OCI-LY7 (cell line): ENCODE data around the gene ZBTB16. TPM values are rescaled to one million over a fixed set of nuclear protein-coding genes. Genes with fewer than 3 reads are reported as not detected.

ENCODE experiments used
- BruUV-seq: library from RNA; stranded (reverse); fragments of 400-500 nt; replicated peaks from 2 replicates; lab custom pipeline; 2021; lab: Mats Ljungman, UMichigan
- CTCF ChIA-PET: fragments of 300-600 bp; sonication (Branson Sonifier 250); formaldehyde crosslinking; loops from one replicate; lab custom pipeline; 2022; ENCODE audit warnings: antibody characterized with exemption; ENCODE audit not compliant: unreplicated experiment; lab: Charles Lee
- POLR2A ChIA-PET: fragments of 300-600 bp; sonication (Branson Sonifier 250); formaldehyde crosslinking; loops from one replicate; lab custom pipeline; 2022; ENCODE audit warnings: antibody characterized with exemption; lab: Charles Lee
- DNase-seq: peaks from one replicate; pipeline ENCODE4 v3.0.0-alpha.2; 2015; ENCODE audit warnings: low spot score
- H2AFZ ChIP-seq: fragments of 200-600 bp; sonication (generic), shearing (Covaris generic); 2 replicates; pipeline ENCODE4 v1.6.1; 2014; ENCODE audit warnings: mild to moderate bottlenecking, antibody characterized with exemption, low read length, moderate library complexity
- H3K27ac ChIP-seq: fragments of 200-600 bp; sonication (generic); 2 replicates; pipeline ENCODE4 v1.5.1; 2014; ENCODE audit warnings: mixed run types, low read depth, mild to moderate bottlenecking, moderate library complexity, low read length, inconsistent platforms; ENCODE audit not compliant: poor library complexity, severe bottlenecking
- H3K36me3 ChIP-seq: fragments of 200-600 bp; sonication (generic); 2 replicates; pipeline ENCODE4 v1.6.1; 2014; ENCODE audit warnings: mild to moderate bottlenecking, antibody characterized with exemption, low read length, moderate library complexity, mixed read lengths; ENCODE audit not compliant: insufficient read depth
- H3K4me1 ChIP-seq: fragments of 200-600 bp; sonication (generic); 2 replicates; pipeline ENCODE4 v1.5.1; 2014; ENCODE audit warnings: mild to moderate bottlenecking, low read length; ENCODE audit not compliant: insufficient read depth, poor library complexity, severe bottlenecking
- H3K4me2 ChIP-seq: fragments of 200-600 bp; sonication (generic); 2 replicates; pipeline ENCODE4 v1.6.1; 2014; ENCODE audit warnings: mild to moderate bottlenecking, low read length
- H3K4me3 ChIP-seq: fragments of 200-600 bp; sonication (generic); 2 replicates; pipeline ENCODE4 v1.5.1; 2014; ENCODE audit warnings: mild to moderate bottlenecking, low read depth, low read length; ENCODE audit not compliant: poor library complexity, severe bottlenecking
- H3K79me2 ChIP-seq: fragments of 200-600 bp; sonication (generic); 2 replicates; pipeline ENCODE4 v1.6.1; 2016; ENCODE audit warnings: low read depth, mild to moderate bottlenecking, low read length, moderate library complexity, mixed read lengths; ENCODE audit not compliant: insufficient read depth
- H3K9me2 ChIP-seq: fragments of 200-600 bp; sonication (generic); 2 replicates; pipeline ENCODE4 v1.6.1; 2016; ENCODE audit warnings: mild to moderate bottlenecking, low read length, mixed read lengths; ENCODE audit not compliant: insufficient read depth
- H3K9me3 ChIP-seq: fragments of 200-600 bp; sonication (generic); 2 replicates; pipeline ENCODE4 v1.6.1; 2014; ENCODE audit warnings: mild to moderate bottlenecking, mixed run types, low read length, mixed read lengths
- H4K20me1 ChIP-seq: fragments of 200-600 bp; sonication (generic); 2 replicates; pipeline ENCODE4 v1.6.1; 2014; ENCODE audit warnings: mild to moderate bottlenecking, antibody characterized with exemption, low read length, moderate library complexity, mixed read lengths; ENCODE audit not compliant: insufficient read depth
- EZH2phosphoT487 ChIP-seq: fragments of 200-600 bp; sonication (generic); IDR thresholded peaks from 2 replicates; pipeline ENCODE4 v1.6.1; 2018; ENCODE audit warnings: low read depth, borderline replicate concordance, mild to moderate bottlenecking, mixed run types, antibody characterized with exemption, low read length, moderate library complexity, mixed read lengths
- intact Hi-C: fragments of 100-400 bp; cut with micrococcal nuclease; formaldehyde crosslinking; loops from one replicate; pipeline ENCODE4 v1.10.0; 2022; ENCODE audit not compliant: unreplicated experiment
- total RNA-seq, 2 experiments: library from RNA; depleted of rRNA in 1 of 2; stranded (reverse); fragments of >200 nt in 1 of 2; shearing (Covaris generic) in 1 of 2; gene quantifications; 2 replicates each; pipeline ENCODE4 v1.2.3, GENCODE V29; 2014 to 2022
- TF ChIP-seq, protein P1 (sequence below): fragments of 200-600 bp; sonication (generic); conservative IDR thresholded peaks from 2 replicates; pipeline ENCODE4 v1.5.1; 2014; ENCODE audit warnings: mild to moderate bottlenecking, antibody characterized with exemption, low read length, moderate library complexity, mixed read lengths

Gene ZBTB16
- total RNA-seq, 2 experiments from 2014 or later: not detected

DNA sequence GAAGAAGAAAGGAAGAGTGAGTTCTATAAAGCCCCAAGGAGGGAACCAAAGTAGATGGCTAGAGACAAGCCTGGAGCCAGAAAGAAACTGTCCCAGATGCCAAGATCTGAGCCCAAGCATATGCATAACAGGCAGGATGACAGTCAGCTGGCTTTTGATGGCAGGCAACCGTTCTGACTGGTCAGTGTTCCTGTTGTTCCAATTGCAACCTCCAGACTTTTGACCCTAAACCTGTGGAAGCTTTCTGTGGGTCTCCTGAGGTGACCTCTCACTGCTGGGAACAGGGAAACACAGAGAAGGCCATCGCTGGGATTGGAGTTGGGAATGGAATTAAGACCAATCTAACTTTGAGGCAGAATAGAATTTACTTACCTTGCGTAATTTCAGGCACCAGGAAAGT lies 215.1 kb downstream of the ZBTB16 start:
- H2AFZ ChIP-seq: no peak overlapping the region
- ChIA-PET POLR2A (interaction anchor here (1.2 kb wide), 1 partner anchor 11 kb away, joined by 4 read pairs; no protein-coding TSS in a partner anchor), CTCF (no interaction called here)
- no peaks in the 10 kb centered on the region for H3K4me1 ChIP-seq
- TF ChIP-seq, protein P1, sequence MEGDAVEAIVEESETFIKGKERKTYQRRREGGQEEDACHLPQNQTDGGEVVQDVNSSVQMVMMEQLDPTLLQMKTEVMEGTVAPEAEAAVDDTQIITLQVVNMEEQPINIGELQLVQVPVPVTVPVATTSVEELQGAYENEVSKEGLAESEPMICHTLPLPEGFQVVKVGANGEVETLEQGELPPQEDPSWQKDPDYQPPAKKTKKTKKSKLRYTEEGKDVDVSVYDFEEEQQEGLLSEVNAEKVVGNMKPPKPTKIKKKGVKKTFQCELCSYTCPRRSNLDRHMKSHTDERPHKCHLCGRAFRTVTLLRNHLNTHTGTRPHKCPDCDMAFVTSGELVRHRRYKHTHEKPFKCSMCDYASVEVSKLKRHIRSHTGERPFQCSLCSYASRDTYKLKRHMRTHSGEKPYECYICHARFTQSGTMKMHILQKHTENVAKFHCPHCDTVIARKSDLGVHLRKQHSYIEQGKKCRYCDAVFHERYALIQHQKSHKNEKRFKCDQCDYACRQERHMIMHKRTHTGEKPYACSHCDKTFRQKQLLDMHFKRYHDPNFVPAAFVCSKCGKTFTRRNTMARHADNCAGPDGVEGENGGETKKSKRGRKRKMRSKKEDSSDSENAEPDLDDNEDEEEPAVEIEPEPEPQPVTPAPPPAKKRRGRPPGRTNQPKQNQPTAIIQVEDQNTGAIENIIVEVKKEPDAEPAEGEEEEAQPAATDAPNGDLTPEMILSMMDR: no peak
- TF ChIP-seq EZH2phosphoT487: no peak
- no peak overlapping the region for H3K27ac ChIP-seq
- H3K4me3 ChIP-seq: no peak overlapping the region
- no peak for DNase-seq
- BruUV-seq: no TSS peak
- no peaks in the 10 kb centered on the region for H3K9me2 ChIP-seq
- no peaks in the 10 kb centered on the region for H4K20me1 ChIP-seq
- intact Hi-C loops: no loop called here
- no peaks in the 10 kb centered on the region for H3K9me3 ChIP-seq
- H3K36me3 ChIP-seq: no peaks in the 10 kb centered on the region
- H3K4me2 ChIP-seq: no peak overlapping the region
- H3K79me2 ChIP-seq: no peaks in the 10 kb centered on the region

DNA sequence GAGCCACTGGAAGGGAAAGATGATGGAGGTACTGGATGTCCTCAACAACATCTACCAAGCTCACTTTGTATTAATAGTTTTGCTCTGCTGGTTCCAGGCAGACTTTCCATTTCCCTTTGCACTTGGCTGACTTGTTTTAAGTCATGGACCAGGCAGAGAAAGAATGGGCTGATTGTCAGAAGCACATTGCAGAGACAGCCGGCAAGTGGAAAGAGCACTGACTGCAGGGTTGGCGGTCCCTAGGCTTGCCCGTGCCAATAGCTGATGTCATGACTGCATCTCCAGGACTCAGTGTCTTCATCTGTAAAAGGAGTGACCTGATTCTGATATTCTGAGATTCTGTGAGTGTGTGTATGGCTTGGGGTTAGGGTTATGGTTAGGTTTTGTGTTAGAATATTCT lies 215.8 kb downstream of the ZBTB16 start:
- ChIA-PET CTCF (no interaction called here), POLR2A (interaction anchor here (1.2 kb wide), 1 partner anchor 12 kb away, joined by 4 read pairs; no protein-coding TSS in a partner anchor)
- Histone ChIP-seq H3K4me1 (no peaks in the 10 kb centered on the region), H3K4me3 (no peak overlapping the region), H3K9me3 (no peaks in the 10 kb centered on the region), H3K79me2 (no peaks in the 10 kb centered on the region), H3K36me3 (no peaks in the 10 kb centered on the region), H4K20me1 (no peaks in the 10 kb centered on the region), H3K9me2 (no peaks in the 10 kb centered on the region), H3K4me2 (no peak overlapping the region), H3K27ac (no peak overlapping the region), H2AFZ (no peak overlapping the region)
- no peak for TF ChIP-seq EZH2phosphoT487
- TF ChIP-seq, protein P1: no peak
- no peak for DNase-seq
- intact Hi-C loops: no loop called here
- BruUV-seq: no TSS peak

DNA sequence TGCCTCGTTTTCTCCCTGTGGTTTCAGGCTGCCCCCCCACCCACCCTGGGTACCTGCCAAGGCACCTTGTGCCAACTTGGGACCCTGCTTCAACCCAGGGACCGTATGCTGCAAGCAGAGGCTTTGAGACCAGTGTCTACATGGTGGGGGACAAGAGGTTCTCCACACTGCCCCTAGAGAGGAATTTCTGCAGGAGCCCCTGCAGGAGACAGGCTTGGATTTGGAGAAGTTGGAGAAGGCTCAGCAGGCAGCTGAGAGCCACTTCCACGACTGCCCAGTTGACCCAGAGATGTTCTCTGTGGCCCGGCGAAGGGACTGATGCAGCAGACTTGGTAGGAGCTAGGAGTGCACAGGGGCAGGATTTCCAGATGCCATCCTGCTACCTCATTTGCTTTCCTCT lies 216.6 kb downstream of the ZBTB16 start:
- no peak for DNase-seq
- POLR2A ChIA-PET: no interaction called here
- Histone ChIP-seq H3K4me3 (no peak overlapping the region), H3K4me1 (no peaks in the 10 kb centered on the region), H3K9me3 (no peaks in the 10 kb centered on the region), H3K27ac (no peak overlapping the region), H4K20me1 (no peaks in the 10 kb centered on the region), H3K9me2 (no peaks in the 10 kb centered on the region), H2AFZ (no peak overlapping the region), H3K79me2 (no peaks in the 10 kb centered on the region), H3K4me2 (no peak overlapping the region), H3K36me3 (no peaks in the 10 kb centered on the region)
- CTCF ChIA-PET: no interaction called here
- intact Hi-C loops: no loop called here
- no peak for TF ChIP-seq EZH2phosphoT487
- TF ChIP-seq, protein P1: no peak
- no TSS peak for BruUV-seq
